H1 (cell line): ENCODE data around the gene TPPP2. TPM values are rescaled to one million over a fixed set of nuclear protein-coding genes. Genes with fewer than 3 reads are reported as not detected.

Source experiments
- BCL11A ChIP-seq, 2 experiments: IDR thresholded peaks; one replicate each; pipeline ENCODE4 v1.6.1; 2011; ENCODE audit warnings: low read depth in 2 of 2, low read length in 2 of 2, mild to moderate bottlenecking in 2 of 2
- CHD7 ChIP-seq: fragments of 300-600 bp; sonication (generic); IDR thresholded peaks from 2 replicates; pipeline ENCODE4 v1.7.1; 2012; ENCODE audit warnings: low read length, moderate library complexity, mild to moderate bottlenecking, inconsistent platforms; ENCODE audit not compliant: insufficient replicate concordance
- CTBP2 ChIP-seq: IDR thresholded peaks from 2 replicates; pipeline ENCODE4 v1.7.0; 2011; ENCODE audit warnings: borderline replicate concordance, mild to moderate bottlenecking, moderate library complexity, mixed read lengths, low read length; ENCODE audit not compliant: insufficient read depth, insufficient read length
- EGR1 ChIP-seq: IDR thresholded peaks from 2 replicates; pipeline ENCODE4 v1.6.1; 2011; ENCODE audit warnings: low read depth, low read length, borderline replicate concordance
- GTF2F1 ChIP-seq: IDR thresholded peaks from 2 replicates; pipeline ENCODE4 v1.6.1; 2012; ENCODE audit warnings: low read depth, low read length, improper control_type of control experiment, borderline replicate concordance
- HDAC6 ChIP-seq: IDR thresholded peaks from one replicate; pipeline ENCODE4 v1.7.1; 2012; ENCODE audit warnings: low read depth, mild to moderate bottlenecking, inconsistent platforms, low read length, moderate library complexity
- RAD21 ChIP-seq, 2 experiments: IDR thresholded peaks in 1 of 2; conservative IDR thresholded peaks in 1 of 2; 2 replicates each; pipeline ENCODE4 v1.6.1; 2011; ENCODE audit warnings: low read depth in 2 of 2, low read length in 2 of 2, improper control_type of control experiment in 1 of 2, inconsistent platforms in 1 of 2, mild to moderate bottlenecking in 1 of 2, moderate library complexity in 1 of 2
- polyA plus RNA-seq, 7 experiments: library from polyadenylated mRNA; depleted of rRNA in 3 of 7; stranded (reverse) in 5 of 7; unstranded in 2 of 7; fragments of >200 nt in 5 of 7; fragments of 200-250 nt in 2 of 7; gene quantifications; 1 replicate in 5 of 7; 2 replicates in 1 of 7; 4 replicates in 1 of 7; pipeline versions ENCODE4 v1.2.1 to v1.2.3, GENCODE V29; 2011 to 2013; ENCODE audit warnings: missing spikeins in 2 of 7, mixed read lengths in 2 of 7
- total RNA-seq: library from RNA; stranded (reverse); fragmentation: NEBNext Ultra II Directional; extraction: Animal tissue kit (Norgen Biotek cat#: 25700); gene quantifications from 2 replicates; pipeline ENCODE4 v1.2.1, GENCODE V29; 2021

Gene TPPP2
- total and polyA plus RNA-seq, 2 of the 8 experiments (the other 6 are each of a cell fraction or from before 2014, with no cell fraction given), result not detected

DNA sequence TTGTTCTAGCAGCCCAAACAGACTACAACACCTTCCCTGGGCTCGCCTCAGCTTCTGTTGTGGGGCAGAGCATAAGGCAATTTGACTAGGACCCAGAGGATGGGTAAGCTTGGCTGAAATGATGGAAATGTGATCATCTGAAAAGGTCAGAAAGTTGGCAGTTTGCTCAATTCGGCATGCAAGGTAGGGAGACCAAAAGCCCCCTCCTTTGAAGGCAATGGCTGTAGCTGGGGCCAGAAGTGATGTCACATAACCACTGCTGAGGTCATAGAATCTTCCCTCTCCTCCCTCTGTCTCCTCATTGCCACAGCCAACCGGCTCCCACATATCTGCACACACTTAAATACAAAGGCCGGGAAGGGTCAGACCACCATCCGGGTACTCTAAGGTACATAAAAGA is at the start of gene TPPP2 (continued):
- no peak for TF ChIP-seq CHD7
- no peak for TF ChIP-seq CTBP2
- TF ChIP-seq BCL11A (IDR thresholded peaks at IDR 0.05; ENCODE audit: low read depth in 2 of 2, low read length in 2 of 2), result no peak
- TF ChIP-seq GTF2F1, result no peak
- no peak for TF ChIP-seq EGR1
- no peak for TF ChIP-seq RAD21 (IDR thresholded peaks at IDR 0.05 in 1 of 2, conservative IDR thresholded peaks at IDR 0.05 in 1 of 2; ENCODE audit: low read depth in 2 of 2, low read length in 2 of 2)
- no peak for TF ChIP-seq HDAC6
